ENCODE data around the gene PLCB1. TPM values are rescaled to one million over a fixed set of nuclear protein-coding genes. Genes with fewer than 3 reads are reported as not detected.

The PLCB1 gene
- total RNA-seq, 1 experiment from 2014 or later: not detected

GRCh38 chr20:8932192-8933165 lies 800.4 kb downstream of the PLCB1 start:
- BruUV-seq (replicated peaks): no TSS peak
- no peaks in the 10 kb centered on the region for H3K9me2 ChIP-seq (ENCODE audit: insufficient read depth)
- ChIA-PET POLR2A (ENCODE audit: unreplicated experiment) (no interaction called here), CTCF (no interaction called here)
- H3K27ac ChIP-seq: no peak overlapping the region
- H3K79me2 ChIP-seq (ENCODE audit: low read depth): no peaks in the 10 kb centered on the region
- H3K9me3 ChIP-seq (ENCODE audit: insufficient read depth, low read depth): no peaks in the 10 kb centered on the region
- no peak for TF ChIP-seq EZH2 (IDR thresholded peaks at IDR 0.05; ENCODE audit: low read depth)
- TF ChIP-seq, protein P1, sequence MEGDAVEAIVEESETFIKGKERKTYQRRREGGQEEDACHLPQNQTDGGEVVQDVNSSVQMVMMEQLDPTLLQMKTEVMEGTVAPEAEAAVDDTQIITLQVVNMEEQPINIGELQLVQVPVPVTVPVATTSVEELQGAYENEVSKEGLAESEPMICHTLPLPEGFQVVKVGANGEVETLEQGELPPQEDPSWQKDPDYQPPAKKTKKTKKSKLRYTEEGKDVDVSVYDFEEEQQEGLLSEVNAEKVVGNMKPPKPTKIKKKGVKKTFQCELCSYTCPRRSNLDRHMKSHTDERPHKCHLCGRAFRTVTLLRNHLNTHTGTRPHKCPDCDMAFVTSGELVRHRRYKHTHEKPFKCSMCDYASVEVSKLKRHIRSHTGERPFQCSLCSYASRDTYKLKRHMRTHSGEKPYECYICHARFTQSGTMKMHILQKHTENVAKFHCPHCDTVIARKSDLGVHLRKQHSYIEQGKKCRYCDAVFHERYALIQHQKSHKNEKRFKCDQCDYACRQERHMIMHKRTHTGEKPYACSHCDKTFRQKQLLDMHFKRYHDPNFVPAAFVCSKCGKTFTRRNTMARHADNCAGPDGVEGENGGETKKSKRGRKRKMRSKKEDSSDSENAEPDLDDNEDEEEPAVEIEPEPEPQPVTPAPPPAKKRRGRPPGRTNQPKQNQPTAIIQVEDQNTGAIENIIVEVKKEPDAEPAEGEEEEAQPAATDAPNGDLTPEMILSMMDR (conservative IDR thresholded peaks at IDR 0.05): no peak
- intact Hi-C loops (cut with micrococcal nuclease; ENCODE audit: unreplicated experiment): no loop called here
- no peaks in the 10 kb centered on the region for H4K20me1 ChIP-seq (ENCODE audit: insufficient read depth)
- no peaks in the 10 kb centered on the region for H3K27me3 ChIP-seq (ENCODE audit: insufficient read depth, low read depth)
- no peak overlapping the region for H2AFZ ChIP-seq
- no peak for DNase-seq
- no peaks in the 10 kb centered on the region for H3K4me1 ChIP-seq (replicated peaks; ENCODE audit: insufficient read depth)
- no peaks in the 10 kb centered on the region for H3K36me3 ChIP-seq (ENCODE audit: low read depth)
- H3K4me3 ChIP-seq: no peak overlapping the region
- H3K4me2 ChIP-seq: no peak overlapping the region
- no peaks in the 10 kb centered on the region for H3F3A ChIP-seq (ENCODE audit: insufficient read depth, low read depth)

- POLR2A ChIA-PET (ENCODE audit: unreplicated experiment): no interaction called here
- no peaks in the 10 kb centered on the region for H3K4me1 ChIP-seq (replicated peaks; ENCODE audit: insufficient read depth)
- H3F3A ChIP-seq (ENCODE audit: insufficient read depth, low read depth): no peaks in the 10 kb centered on the region
- no peak overlapping the region for H3K27ac ChIP-seq
- H2AFZ ChIP-seq: no peak overlapping the region
- H3K4me2 ChIP-seq: no peak overlapping the region
- no peaks in the 10 kb centered on the region for H3K36me3 ChIP-seq (ENCODE audit: low read depth)
- H3K9me3 ChIP-seq (ENCODE audit: insufficient read depth, low read depth): no peaks in the 10 kb centered on the region
- H3K27me3 ChIP-seq (ENCODE audit: insufficient read depth, low read depth): no peaks in the 10 kb centered on the region
- no peaks in the 10 kb centered on the region for H3K79me2 ChIP-seq (ENCODE audit: low read depth)
- H3K4me3 ChIP-seq: no peak overlapping the region
- no peaks in the 10 kb centered on the region for H4K20me1 ChIP-seq (ENCODE audit: insufficient read depth)
- no peak for DNase-seq
- intact Hi-C loops (cut with micrococcal nuclease; ENCODE audit: unreplicated experiment): no loop called here
- CTCF ChIA-PET: no interaction called here
- TF ChIP-seq, protein P1 (conservative IDR thresholded peaks at IDR 0.05): no peak
- TF ChIP-seq EZH2 (IDR thresholded peaks at IDR 0.05; ENCODE audit: low read depth): no peak
- BruUV-seq (replicated peaks): no TSS peak
- H3K9me2 ChIP-seq (ENCODE audit: insufficient read depth): no peaks in the 10 kb centered on the region
These were observed 801.3 kb downstream of the PLCB1 start for GRCh38 chr20:8933381-8933807.

- POLR2A ChIA-PET (ENCODE audit: unreplicated experiment): no interaction called here
- DNase-seq: no peak
- intact Hi-C loops (cut with micrococcal nuclease; ENCODE audit: unreplicated experiment): no loop called here
- no peaks in the 10 kb centered on the region for H3K9me3 ChIP-seq (ENCODE audit: insufficient read depth, low read depth)
- H2AFZ ChIP-seq: no peak overlapping the region
- H3K4me3 ChIP-seq: no peak overlapping the region
- no peaks in the 10 kb centered on the region for H3K4me1 ChIP-seq (replicated peaks; ENCODE audit: insufficient read depth)
- CTCF ChIA-PET: no interaction called here
- TF ChIP-seq, protein P1 (conservative IDR thresholded peaks at IDR 0.05): no peak
- no peak for TF ChIP-seq EZH2 (IDR thresholded peaks at IDR 0.05; ENCODE audit: low read depth)
- H3K9me2 ChIP-seq (ENCODE audit: insufficient read depth): no peaks in the 10 kb centered on the region
- H3K27me3 ChIP-seq (ENCODE audit: insufficient read depth, low read depth): no peaks in the 10 kb centered on the region
- no peaks in the 10 kb centered on the region for H3K36me3 ChIP-seq (ENCODE audit: low read depth)
- no peak overlapping the region for H3K4me2 ChIP-seq
- H4K20me1 ChIP-seq (ENCODE audit: insufficient read depth): no peaks in the 10 kb centered on the region
- no peaks in the 10 kb centered on the region for H3F3A ChIP-seq (ENCODE audit: insufficient read depth, low read depth)
- no peaks in the 10 kb centered on the region for H3K79me2 ChIP-seq (ENCODE audit: low read depth)
- BruUV-seq (replicated peaks): no TSS peak
- H3K27ac ChIP-seq: no peak overlapping the region
These were observed 802.3 kb downstream of the PLCB1 start for GRCh38 chr20:8934362-8934761.

Other genes starting within 250 kb of the PLCB1 start
- gene HAO1, start 191.8 kb upstream of the PLCB1 start, total RNA-seq (2021): not detected in 2 replicates
- 7.5 and 9.2 TPM in 2 replicates for gene TMX4, start 112.5 kb upstream of the PLCB1 start, total RNA-seq (2021)

All from PC-9 (cell line).